Dendritic cell treated with granulocyte-macrophage colony-stimulating factor and Interleukin-4, amounts not matched to agents 40 ng/mL and 50 ng/mL, for 4 days (primary cell): ENCODE measurements around the gene GNAI2.
"Not testable (repeated sequence)": the region's sequence is repeated elsewhere in the genome, so short reads cannot be mapped to it uniquely, and the experiment has no call there.

ENCODE experiments used
- H3K27ac Mint-ChIP-seq: one replicate; pipeline ENCODE4 v1.8.0; 2022; ENCODE audit warnings: mild to moderate bottlenecking, mixed read lengths
- H3K27me3 Mint-ChIP-seq: one replicate; pipeline ENCODE4 v1.8.0; 2022; ENCODE audit warnings: mild to moderate bottlenecking, mixed read lengths
- H3K36me3 Mint-ChIP-seq: one replicate; pipeline ENCODE4 v1.8.0; 2022; ENCODE audit warnings: low read depth, mixed read lengths
- H3K4me1 Mint-ChIP-seq: one replicate; pipeline ENCODE4 v1.8.0; 2022; ENCODE audit warnings: low read depth, mixed read lengths
- H3K4me3 Mint-ChIP-seq: one replicate; pipeline ENCODE4 v1.8.0; 2022; ENCODE audit warnings: mild to moderate bottlenecking, moderate library complexity, mixed read lengths
- H3K9me3 Mint-ChIP-seq: one replicate; pipeline ENCODE4 v1.8.0; 2022; ENCODE audit warnings: mixed read lengths
- intact Hi-C: fragments of 100-400 bp; cut with micrococcal nuclease; formaldehyde crosslinking; loops from one replicate; pipeline ENCODE4 v1.15.0; 2022

The GNAI2 gene

GRCh38 chr3:50226888-50227389 lies 9.1 kb upstream of the GNAI2 start:
- Mint-ChIP-seq H3K36me3 (no peaks in the 10 kb centered on the region), H3K27me3 (peaks cover 22% of the 10 kb centered on the region), H3K4me1 (peaks cover 61% of the 10 kb centered on the region), H3K9me3 (no peaks in the 10 kb centered on the region), H3K4me3 (peak overlapping the region; percentile 82), H3K27ac (peak overlapping the region; percentile 92)
- intact Hi-C loops = loop anchor here (1.0 kb wide), 4 partner anchors 19 to 106 kb away; no protein-coding TSS in a partner anchor

GRCh38 chr3:50227390-50228183 lies 8.4 kb upstream of the GNAI2 start:
- Mint-ChIP-seq H3K4me1 (peaks cover 64% of the 10 kb centered on the region), H3K27me3 (peaks cover 22% of the 10 kb centered on the region)

GRCh38 chr3:50228184-50228763 lies 7.7 kb upstream of the GNAI2 start:
- H3K36me3 Mint-ChIP-seq, H3K9me3 Mint-ChIP-seq, intact Hi-C loops: not testable (repeated sequence)
- peak overlapping the region; percentile 92 for H3K27ac Mint-ChIP-seq
- H3K4me3 Mint-ChIP-seq = peak overlapping the region; percentile 82
- peaks cover 22% of the 10 kb centered on the region for H3K27me3 Mint-ChIP-seq
- peaks cover 71% of the 10 kb centered on the region for H3K4me1 Mint-ChIP-seq

More at GRCh38 chr3:50227390-50228183, 8.4 kb upstream of the GNAI2 start:
- no peaks in the 10 kb centered on the region for H3K36me3 Mint-ChIP-seq
- intact Hi-C loops = loop anchor here (1.0 kb wide), 2 partner anchors 19 to 46 kb away; no protein-coding TSS in a partner anchor
- H3K4me3 Mint-ChIP-seq = peak overlapping the region; percentile 82
- H3K9me3 Mint-ChIP-seq = no peaks in the 10 kb centered on the region
- H3K27ac Mint-ChIP-seq = peak overlapping the region; percentile 92

GRCh38 chr3:50229490-50229889 lies 6.5 kb upstream of the GNAI2 start:
- H3K27ac Mint-ChIP-seq = peak overlapping the region; percentile 92
- no peaks in the 10 kb centered on the region for H3K9me3 Mint-ChIP-seq
- peaks cover 15% of the 10 kb centered on the region for H3K27me3 Mint-ChIP-seq
- no peaks in the 10 kb centered on the region for H3K36me3 Mint-ChIP-seq
- peaks cover 82% of the 10 kb centered on the region for H3K4me1 Mint-ChIP-seq
- H3K4me3 Mint-ChIP-seq = no peak overlapping the region
- intact Hi-C loops = no loop called here

- peak overlapping the region; percentile 52 for H3K4me3 Mint-ChIP-seq
- no peaks in the 10 kb centered on the region for H3K9me3 Mint-ChIP-seq
- peaks cover 8% of the 10 kb centered on the region for H3K27me3 Mint-ChIP-seq
- no peaks in the 10 kb centered on the region for H3K36me3 Mint-ChIP-seq
- H3K27ac Mint-ChIP-seq = peak overlapping the region; percentile 92
- intact Hi-C loops = no loop called here
- peaks cover 89% of the 10 kb centered on the region for H3K4me1 Mint-ChIP-seq
Observed at GRCh38 chr3:50230104-50230793, 5.8 kb upstream of the GNAI2 start.

GRCh38 chr3:50230794-50231125 lies 5.2 kb upstream of the GNAI2 start:
- peaks cover 94% of the 10 kb centered on the region for H3K4me1 Mint-ChIP-seq
- H3K4me3 Mint-ChIP-seq = peak overlapping the region; percentile 52
- peaks cover 3% of the 10 kb centered on the region for H3K27me3 Mint-ChIP-seq
- no peaks in the 10 kb centered on the region for H3K36me3 Mint-ChIP-seq
- H3K9me3 Mint-ChIP-seq = no peaks in the 10 kb centered on the region
- peak overlapping the region; percentile 92 for H3K27ac Mint-ChIP-seq
- intact Hi-C loops = no loop called here

- H3K27me3 Mint-ChIP-seq = no peaks in the 10 kb centered on the region
Observed at GRCh38 chr3:50231581-50231980, 4.4 kb upstream of the GNAI2 start.

GRCh38 chr3:50232303-50232702 lies 3.7 kb upstream of the GNAI2 start:
- H3K27ac Mint-ChIP-seq = peak overlapping the region; percentile 97
- intact Hi-C loops = no loop called here
- H3K4me1 Mint-ChIP-seq = peaks cover 81% of the 10 kb centered on the region

More at GRCh38 chr3:50231581-50231980, 4.4 kb upstream of the GNAI2 start:
- H3K4me1 Mint-ChIP-seq = peaks cover 88% of the 10 kb centered on the region
- intact Hi-C loops = no loop called here
- H3K27ac Mint-ChIP-seq = peak overlapping the region; percentile 92
- H3K9me3 Mint-ChIP-seq = no peaks in the 10 kb centered on the region
- peaks cover 6% of the 10 kb centered on the region for H3K36me3 Mint-ChIP-seq
- H3K4me3 Mint-ChIP-seq = no peak overlapping the region

GRCh38 chr3:50233176-50233575 lies 2.8 kb upstream of the GNAI2 start:
- Mint-ChIP-seq H3K36me3 (peaks cover 21% of the 10 kb centered on the region), H3K9me3 (no peaks in the 10 kb centered on the region), H3K4me1 (peaks cover 72% of the 10 kb centered on the region), H3K4me3 (no peak overlapping the region), H3K27ac (peak overlapping the region; percentile 97), H3K27me3 (no peaks in the 10 kb centered on the region)
- intact Hi-C loops = no loop called here

More at GRCh38 chr3:50232303-50232702, 3.7 kb upstream of the GNAI2 start:
- no peak overlapping the region for H3K4me3 Mint-ChIP-seq
- H3K36me3 Mint-ChIP-seq = peaks cover 13% of the 10 kb centered on the region
- no peaks in the 10 kb centered on the region for H3K27me3 Mint-ChIP-seq
- no peaks in the 10 kb centered on the region for H3K9me3 Mint-ChIP-seq

GRCh38 chr3:50236484-50237132 lies 604 bp downstream of the GNAI2 start:
- Mint-ChIP-seq H3K9me3 (no peaks in the 10 kb centered on the region), H3K4me1 (peaks cover 70% of the 10 kb centered on the region), H3K27me3 (no peaks in the 10 kb centered on the region), H3K4me3 (peak overlapping the region; percentile 99), H3K36me3 (peaks cover 56% of the 10 kb centered on the region), H3K27ac (peak overlapping the region; percentile 97)
- intact Hi-C loops = loop anchor here (5.0 kb wide), 1 partner anchor 101 kb away; no protein-coding TSS in a partner anchor

- H3K4me3 Mint-ChIP-seq = peak overlapping the region; percentile 99
- intact Hi-C loops = loop anchor here (5.0 kb wide), 1 partner anchor 100 kb away; no protein-coding TSS in a partner anchor
- H3K27me3 Mint-ChIP-seq = no peaks in the 10 kb centered on the region
- peaks cover 58% of the 10 kb centered on the region for H3K36me3 Mint-ChIP-seq
- no peaks in the 10 kb centered on the region for H3K9me3 Mint-ChIP-seq
- peaks cover 73% of the 10 kb centered on the region for H3K4me1 Mint-ChIP-seq
- H3K27ac Mint-ChIP-seq = peak overlapping the region; percentile 97
Observed at GRCh38 chr3:50237133-50237651, 1.2 kb downstream of the GNAI2 start.

- Mint-ChIP-seq H3K4me1 (peaks cover 74% of the 10 kb centered on the region), H3K27ac (peak overlapping the region; percentile 97), H3K9me3 (no peaks in the 10 kb centered on the region), H3K27me3 (no peaks in the 10 kb centered on the region), H3K4me3 (peak overlapping the region; percentile 99), H3K36me3 (peaks cover 64% of the 10 kb centered on the region)
- intact Hi-C loops = loop anchor here (5.0 kb wide), 1 partner anchor 99 kb away; no protein-coding TSS in a partner anchor
Observed at GRCh38 chr3:50237754-50238548, 1.9 kb downstream of the GNAI2 start.
